ENCODE measurements around the gene CAMTA1. TPM values are rescaled to one million over a fixed set of nuclear protein-coding genes. Genes with fewer than 3 reads are reported as not detected.

The CAMTA1 gene
- total RNA-seq, 1 experiment from 2014 or later: 82.2 TPM

DNA sequence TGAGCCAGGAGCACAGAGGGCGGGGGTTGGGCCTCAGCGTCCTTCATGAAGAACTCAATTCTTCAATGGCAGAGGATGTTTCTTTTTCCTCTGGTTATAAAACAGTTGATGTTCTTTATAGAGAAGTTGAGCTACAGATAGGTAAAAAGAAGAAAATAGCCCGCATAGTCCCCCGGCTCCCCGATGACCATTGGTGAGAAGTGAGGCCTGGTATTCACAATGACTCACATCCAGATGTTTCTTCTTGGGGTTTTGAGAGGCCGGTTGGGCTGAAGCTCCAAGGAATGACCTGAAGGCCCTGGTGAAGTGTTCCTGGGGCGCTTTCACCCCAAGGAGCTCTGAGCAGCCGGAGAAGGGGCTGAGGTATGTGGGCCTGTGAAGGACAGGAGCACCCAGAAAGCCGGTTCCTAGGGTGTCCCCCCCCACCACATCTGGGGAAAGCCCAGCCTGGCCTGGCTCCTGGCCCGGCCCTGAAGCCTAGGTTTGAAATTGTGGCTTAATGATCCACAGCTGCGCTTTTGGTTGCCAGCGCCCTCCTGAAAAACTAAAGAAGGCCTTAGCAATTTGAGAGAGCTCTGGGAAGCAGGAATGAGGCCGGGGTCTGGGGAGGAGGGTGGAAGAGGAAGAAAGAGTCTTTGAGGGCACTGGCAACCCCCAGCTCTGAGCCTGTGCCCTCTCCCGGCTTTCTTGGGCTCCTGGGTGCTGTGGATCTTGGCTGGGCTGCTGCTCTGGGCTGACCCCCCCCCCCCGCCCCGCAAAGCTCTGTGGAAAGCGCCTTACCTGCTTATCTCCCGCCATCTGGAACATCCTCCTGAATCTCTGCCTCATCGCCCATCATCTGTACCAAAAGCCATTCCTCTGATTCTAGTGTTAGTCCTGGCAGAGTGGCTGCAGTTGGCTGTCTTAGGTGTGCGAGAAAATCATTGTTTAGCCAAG is 444.7 kb downstream of the CAMTA1 start:
- intact Hi-C loops (cut with micrococcal nuclease; ENCODE audit: unreplicated experiment): loop anchor here (10.0 kb wide), 1 partner anchor 305 kb away; no protein-coding TSS in a partner anchor
- CTCF ChIA-PET: no interaction called here
- no peak for DNase-seq (ENCODE audit: low read depth, low spot score)

More for the DNA sequence above, 444.7 kb downstream of the CAMTA1 start:
- Histone ChIP-seq H3K27me3 (ENCODE audit: control insufficient read depth, insufficient read depth, low read length) (no peaks in the 10 kb centered on the region), H3K9me3 (ENCODE audit: control insufficient read depth, insufficient read depth, low read depth, low read length) (no peaks in the 10 kb centered on the region), H3K4me1 (ENCODE audit: control insufficient read depth, insufficient read depth, low read length) (no peaks in the 10 kb centered on the region), H3K4me3 (ENCODE audit: low read depth in 2 of 2, low read length in 2 of 2) (no peak overlapping the region), H3K27ac (ENCODE audit: low read length) (no peak overlapping the region), H3K36me3 (ENCODE audit: control insufficient read depth, insufficient read depth, low read length) (no peaks in the 10 kb centered on the region)
- BruUV-seq (replicated peaks): no TSS peak
- TF ChIP-seq REST (IDR thresholded peaks at IDR 0.05; ENCODE audit: insufficient read depth in 1 of 2, low read depth in 2 of 2, low read length in 1 of 2) (no peak), SIN3A (IDR thresholded peaks at IDR 0.05; ENCODE audit: borderline replicate concordance, insufficient read depth, low read depth, low read length) (no peak), TCF7L2 (IDR thresholded peaks at IDR 0.05; ENCODE audit: low read depth, low read length) (no peak), POLR2AphosphoS5 (IDR thresholded peaks at IDR 0.05; ENCODE audit: low read depth, low read length) (no peak), CTCF (IDR thresholded peaks at IDR 0.05) (no peak)
- ATAC-seq: no peak
- POLR2A ChIA-PET: no interaction called here
- in situ Hi-C loops (cut with HindIII; ENCODE audit: low pct_unique_long_range_greater_than_20kb, low sequenced_read_pairs): no loop called here
